ENCODE results near the gene CCSAP. TPM values are rescaled to one million over a fixed set of nuclear protein-coding genes. Genes with fewer than 3 reads are reported as not detected.
"Not testable (repeated sequence)": the region's sequence is repeated elsewhere in the genome, so short reads cannot be mapped to it uniquely, and the experiment has no call there.

CCSAP gene
- total RNA-seq, 4 donors from 2014 or later: 2.5 to 3.8 (median 3.5) TPM; not detected in 1

DNA sequence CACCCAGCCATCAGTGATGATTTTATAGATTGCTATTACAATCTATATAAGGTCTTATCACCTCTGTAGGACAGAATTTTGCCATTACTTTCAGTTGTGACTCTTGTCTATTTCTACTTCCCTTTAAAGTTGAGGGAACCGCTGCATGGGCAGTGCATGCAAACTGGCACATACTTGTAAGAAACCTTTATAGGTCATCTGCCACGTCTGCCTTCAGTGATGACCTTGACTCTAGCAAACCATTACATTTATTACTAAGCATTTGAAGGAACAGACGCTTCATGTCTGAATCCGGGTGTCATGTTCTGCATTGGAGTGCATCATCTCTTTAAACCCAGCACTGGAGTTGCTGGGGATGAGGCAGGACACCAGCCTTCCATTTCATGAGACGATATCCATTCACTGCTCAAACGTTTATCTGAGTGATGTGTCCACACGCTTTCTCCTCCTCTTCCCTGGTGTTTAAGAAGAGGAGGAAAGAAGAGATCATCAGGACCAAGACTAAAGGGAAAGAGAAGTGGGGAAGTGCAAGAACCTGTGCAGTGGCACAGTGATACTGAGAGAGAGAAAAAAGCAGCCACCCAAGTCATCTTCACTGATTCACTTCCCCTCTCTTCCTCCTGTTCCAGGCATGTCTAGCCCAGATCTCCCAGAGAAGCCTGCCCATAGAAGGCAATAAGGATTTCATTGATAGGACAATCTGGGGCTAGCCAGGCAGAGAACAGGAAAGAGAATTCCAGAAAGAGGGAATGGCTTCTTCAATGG, 14.1 kb downstream of the CCSAP start:
- Histone ChIP-seq H3K4me3 (no peak overlapping the region), H3K9me3 (peaks cover 0 to 1% of the 10 kb centered on the region in 2 donors), H3K36me3 (peaks cover 0 to 17% (median 2%) of the 10 kb centered on the region in 4 donors), H3K27me3 (no peaks in the 10 kb centered on the region), H3K4me1 (peaks cover 0 to 15% (median 0%) of the 10 kb centered on the region in 4 donors), H3K27ac (no peak overlapping the region)
- in situ Hi-C loops (cut with MboI; ENCODE audit: low pct_ligation_motif_present in 1 of 4, low pct_unique_long_range_greater_than_20kb in 1 of 4, low sequenced_read_pairs in 3 of 4): no loop called here
- 79 to 80% methylated on average over 5 to 7 of the region's 7 CpGs for WGBS, 2 donors (ENCODE audit: low coverage in 1 of 2)
- intact Hi-C loops (cut with DNase I; ENCODE audit: low total_unique reads): no loop called here
- TF ChIP-seq, protein P1, sequence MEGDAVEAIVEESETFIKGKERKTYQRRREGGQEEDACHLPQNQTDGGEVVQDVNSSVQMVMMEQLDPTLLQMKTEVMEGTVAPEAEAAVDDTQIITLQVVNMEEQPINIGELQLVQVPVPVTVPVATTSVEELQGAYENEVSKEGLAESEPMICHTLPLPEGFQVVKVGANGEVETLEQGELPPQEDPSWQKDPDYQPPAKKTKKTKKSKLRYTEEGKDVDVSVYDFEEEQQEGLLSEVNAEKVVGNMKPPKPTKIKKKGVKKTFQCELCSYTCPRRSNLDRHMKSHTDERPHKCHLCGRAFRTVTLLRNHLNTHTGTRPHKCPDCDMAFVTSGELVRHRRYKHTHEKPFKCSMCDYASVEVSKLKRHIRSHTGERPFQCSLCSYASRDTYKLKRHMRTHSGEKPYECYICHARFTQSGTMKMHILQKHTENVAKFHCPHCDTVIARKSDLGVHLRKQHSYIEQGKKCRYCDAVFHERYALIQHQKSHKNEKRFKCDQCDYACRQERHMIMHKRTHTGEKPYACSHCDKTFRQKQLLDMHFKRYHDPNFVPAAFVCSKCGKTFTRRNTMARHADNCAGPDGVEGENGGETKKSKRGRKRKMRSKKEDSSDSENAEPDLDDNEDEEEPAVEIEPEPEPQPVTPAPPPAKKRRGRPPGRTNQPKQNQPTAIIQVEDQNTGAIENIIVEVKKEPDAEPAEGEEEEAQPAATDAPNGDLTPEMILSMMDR (IDR thresholded peaks at IDR 0.05): no peak
- TF ChIP-seq POLR2AphosphoS5 (IDR thresholded peaks at IDR 0.05) (no peak), POLR2A (IDR thresholded peaks at IDR 0.05) (no peak), EP300 (IDR thresholded peaks at IDR 0.05; ENCODE audit: low read depth) (no peak)
- DNase-seq: no peak

DNA sequence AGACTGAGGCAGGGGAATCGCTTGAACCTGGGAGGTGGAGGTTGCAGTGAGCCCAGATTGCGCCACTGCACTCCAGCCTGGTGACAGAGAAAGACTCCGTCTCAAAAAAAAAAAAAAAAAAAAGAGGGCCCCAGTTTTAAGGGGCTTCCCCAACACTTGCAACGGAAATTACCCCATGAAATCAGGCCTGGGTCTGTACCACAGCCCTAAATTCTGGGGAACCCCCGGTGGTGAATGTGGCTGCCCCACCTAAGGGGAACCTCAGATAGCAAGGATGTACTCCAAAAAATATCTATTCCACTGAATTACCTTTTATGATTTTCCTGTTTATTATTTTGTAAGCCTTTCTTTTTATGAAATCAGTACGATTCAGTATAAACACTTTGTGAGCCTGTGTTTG, 15.1 kb downstream of the CCSAP start:
- peaks cover 0 to 15% (median 0%) of the 10 kb centered on the region in 4 donors for H3K4me1 ChIP-seq
- H3K9me3 ChIP-seq; H3K27me3 ChIP-seq; in situ Hi-C loops (cut with MboI; ENCODE audit: low pct_ligation_motif_present in 1 of 4, low pct_unique_long_range_greater_than_20kb in 1 of 4, low sequenced_read_pairs in 3 of 4); H3K4me3 ChIP-seq; intact Hi-C loops (cut with DNase I; ENCODE audit: low total_unique reads); H3K27ac ChIP-seq; DNase-seq: not testable (repeated sequence)
- H3K36me3 ChIP-seq: peaks cover 0 to 24% (median 5%) of the 10 kb centered on the region in 4 donors
- 79 to 92% methylated on average over 5 to 6 of the region's 6 CpGs for WGBS, 2 donors (ENCODE audit: low coverage in 1 of 2)

DNA sequence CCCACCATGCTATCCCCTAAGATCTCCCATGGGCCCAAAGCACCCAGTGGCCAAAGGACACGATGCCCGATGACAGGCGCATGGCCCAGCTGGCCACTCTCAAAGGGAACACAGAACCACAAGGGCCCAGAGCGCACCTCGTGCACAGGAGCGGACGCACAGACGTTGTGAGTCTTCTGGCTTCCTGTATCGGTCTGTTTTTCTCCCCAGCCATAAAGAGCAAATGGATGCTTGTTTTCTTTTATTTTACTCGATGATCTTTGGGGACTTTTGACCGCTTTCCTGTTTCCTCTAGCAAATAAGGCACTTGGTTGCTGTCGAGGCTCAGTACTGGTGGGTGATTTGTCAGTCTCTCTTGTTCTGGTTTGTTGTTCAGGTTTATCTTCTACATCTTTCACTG, 16.2 kb downstream of the CCSAP start:
- Histone ChIP-seq H3K4me1 (peaks cover 0 to 15% (median 0%) of the 10 kb centered on the region in 4 donors), H3K36me3 (peaks cover 0 to 24% (median 5%) of the 10 kb centered on the region in 4 donors), H3K27me3 (no peaks in the 10 kb centered on the region), H3K9me3 (no peaks in the 10 kb centered on the region), H3K4me3 (no peak overlapping the region), H3K27ac (peak overlapping the region in 1 of 4 donors; percentile 37)
- in situ Hi-C loops (cut with MboI; ENCODE audit: low pct_ligation_motif_present in 1 of 4, low pct_unique_long_range_greater_than_20kb in 1 of 4, low sequenced_read_pairs in 3 of 4) (no loop called here), intact Hi-C loops (cut with DNase I; ENCODE audit: low total_unique reads) (no loop called here)
- DNase-seq: no peak
- TF ChIP-seq, protein P1 (IDR thresholded peaks at IDR 0.05): no peak
- TF ChIP-seq EP300 (IDR thresholded peaks at IDR 0.05; ENCODE audit: low read depth): no peak
- no peak for TF ChIP-seq POLR2AphosphoS5 (IDR thresholded peaks at IDR 0.05)
- no peak for TF ChIP-seq POLR2A (IDR thresholded peaks at IDR 0.05)
- WGBS, 2 donors (ENCODE audit: low coverage in 1 of 2): 94 to 95% methylated on average over 7 to 12 of the region's 12 CpGs

DNA sequence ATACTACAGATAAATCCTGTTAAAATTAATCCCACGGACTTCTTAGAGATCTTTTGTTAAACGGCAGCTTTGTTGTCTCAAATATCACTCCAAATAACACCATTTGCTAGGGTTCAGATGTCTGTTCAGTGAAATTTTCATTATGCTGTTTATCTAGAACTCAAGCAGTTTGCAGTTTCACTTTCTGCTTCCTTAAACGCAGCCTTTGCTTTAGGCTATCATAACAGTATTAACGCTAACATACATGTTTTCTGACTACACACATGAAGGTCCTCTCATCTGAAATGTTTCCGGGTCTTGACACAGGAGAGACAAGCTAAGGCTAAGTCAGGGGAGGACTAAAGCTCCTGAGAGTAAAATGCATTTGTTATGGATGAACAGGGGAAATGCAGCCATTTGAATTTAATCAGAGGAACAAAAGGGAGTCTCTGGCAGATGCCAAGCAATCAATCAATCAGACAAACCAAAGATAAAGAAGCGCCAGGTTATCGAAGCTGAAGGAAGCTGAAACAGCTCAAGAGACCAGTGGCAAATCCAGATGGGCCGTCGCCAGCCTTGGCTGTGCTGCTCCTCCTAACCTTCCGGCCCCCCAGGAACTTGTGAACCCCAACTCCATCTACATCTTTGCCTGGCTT, 16.9 kb downstream of the CCSAP start:
- in situ Hi-C loops (cut with MboI; ENCODE audit: low pct_ligation_motif_present in 1 of 4, low pct_unique_long_range_greater_than_20kb in 1 of 4, low sequenced_read_pairs in 3 of 4): no loop called here
- peaks cover 0 to 15% (median 0%) of the 10 kb centered on the region in 4 donors for H3K4me1 ChIP-seq
- peaks cover 0 to 24% (median 5%) of the 10 kb centered on the region in 4 donors for H3K36me3 ChIP-seq
- TF ChIP-seq POLR2A (IDR thresholded peaks at IDR 0.05) (no peak), EP300 (IDR thresholded peaks at IDR 0.05; ENCODE audit: low read depth) (no peak), POLR2AphosphoS5 (IDR thresholded peaks at IDR 0.05) (no peak)
- TF ChIP-seq, protein P1 (IDR thresholded peaks at IDR 0.05): no peak
- no peaks in the 10 kb centered on the region for H3K27me3 ChIP-seq
- DNase-seq: no peak
- H3K9me3 ChIP-seq: no peaks in the 10 kb centered on the region
- intact Hi-C loops (cut with DNase I; ENCODE audit: low total_unique reads): no loop called here
- 62 to 69% methylated on average over 9 to 10 of the region's 10 CpGs for WGBS, 2 donors (ENCODE audit: low coverage in 1 of 2)
- H3K4me3 ChIP-seq: peak overlapping the region in 1 of 4 donors; percentile 8
- H3K27ac ChIP-seq: peak overlapping the region in 1 of 4 donors; percentile 37
